ENCODE measurements around the gene IRF7.

DNA sequence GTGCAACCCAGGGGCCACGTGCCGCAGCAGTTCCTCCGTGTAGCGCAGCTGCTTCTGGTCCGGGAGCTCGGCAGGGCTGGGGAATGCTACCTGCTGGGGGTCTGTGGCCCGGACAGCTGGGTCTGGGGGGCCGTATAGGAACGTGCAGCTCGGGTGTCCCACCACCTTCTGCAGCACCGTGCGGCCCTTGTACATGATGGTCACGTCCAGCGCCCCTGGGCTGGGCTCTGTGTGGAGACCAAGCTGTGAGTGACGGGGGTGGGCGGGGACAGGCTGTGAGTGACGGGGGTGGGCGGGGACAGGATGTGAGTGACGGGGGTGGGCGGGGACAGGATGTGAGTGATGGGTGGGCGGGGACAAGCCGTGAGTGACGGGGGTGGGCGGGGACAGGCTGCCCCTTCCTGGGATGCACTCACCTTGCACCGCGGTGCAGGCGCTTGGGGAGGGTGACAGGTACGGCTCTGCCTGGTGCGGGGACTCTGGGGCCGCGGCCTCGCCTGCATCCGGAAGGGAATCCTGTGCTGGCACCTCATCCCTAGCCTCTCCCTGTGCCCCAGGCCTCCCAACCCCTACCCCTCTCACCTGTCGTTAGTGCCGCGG, 2.3 kb downstream of the IRF7 start:
- no peak for TF ChIP-seq EZH2 (IDR thresholded peaks at IDR 0.05; ENCODE audit: insufficient read depth, poor library complexity, severe bottlenecking)
- TF ChIP-seq EZH2phosphoT487 (IDR thresholded peaks at IDR 0.05; ENCODE audit: insufficient read depth, low read depth) = no peak

Data from GM23248 (cell line).